ENCODE measurements around the gene RNF7.
"Not testable (repeated sequence)": the region's sequence is repeated elsewhere in the genome, so short reads cannot be mapped to it uniquely, and the experiment has no call there.

RNF7 gene

DNA sequence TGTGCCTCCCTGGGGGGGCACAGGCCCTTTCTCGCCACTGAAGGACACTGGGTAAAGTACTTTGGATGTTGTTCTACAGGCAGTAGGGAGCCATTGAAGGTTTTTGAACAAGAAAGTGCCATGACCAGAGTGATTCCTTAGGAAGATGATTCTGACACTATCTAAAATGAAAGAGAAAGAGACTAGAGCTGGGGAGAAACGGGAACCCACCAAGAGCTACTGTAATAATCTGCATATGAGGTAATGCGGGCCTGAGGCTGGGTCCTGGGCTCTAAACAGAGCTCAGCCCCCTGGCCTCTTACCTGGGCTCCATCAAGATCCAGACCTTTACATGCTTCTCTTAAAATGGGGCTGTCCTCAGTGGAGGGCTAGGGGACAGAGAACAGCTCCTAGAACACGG, 50.1 kb downstream of the RNF7 start:
- H3K27me3 ChIP-seq (replicated peaks in 2 of 5; ENCODE audit: control insufficient read depth in 4 of 5, insufficient read depth in 5 of 5, low read length in 4 of 5) = no peaks in the 10 kb centered on the region
- CTCF ChIA-PET = interaction anchor here (1.0 kb wide), 1 partner anchor 9 kb away, joined by 5 read pairs; no protein-coding TSS in a partner anchor
- DNase-seq = no peak
- no peak overlapping the region for H3K4me3 ChIP-seq (ENCODE audit: control insufficient read depth in 1 of 7, extremely low read depth in 1 of 7, insufficient read depth in 4 of 7, low read depth in 2 of 7, low read length in 6 of 7)
- H3K36me3 ChIP-seq (ENCODE audit: control insufficient read depth in 4 of 4, insufficient read depth in 4 of 4, low read length in 3 of 4) = no peaks in the 10 kb centered on the region
- H3K9me3 ChIP-seq (ENCODE audit: control extremely low read depth in 1 of 5, control insufficient read depth in 4 of 5, insufficient read depth in 2 of 5, low read depth in 1 of 5, low read length in 4 of 5) = no peaks in the 10 kb centered on the region
- H3K4me1 ChIP-seq (ENCODE audit: control extremely low read depth in 1 of 4, control insufficient read depth in 4 of 4, insufficient read depth in 4 of 4, low read length in 3 of 4) = peaks cover 0 to 16% (median 6%) of the 10 kb centered on the region in 4 experiments
- WGBS (ENCODE audit: insufficient coverage) = 93% methylated on average over 4 of the region's 4 CpGs
- POLR2A ChIA-PET = interaction anchor here (0.6 kb wide), 1 partner anchor 11 kb away, joined by 3 read pairs; no protein-coding TSS in a partner anchor
- H3K27ac ChIP-seq (ENCODE audit: insufficient read depth in 1 of 2, low read depth in 1 of 2, low read length in 2 of 2, poor library complexity in 1 of 2, severe bottlenecking in 2 of 2) = no peak overlapping the region

DNA sequence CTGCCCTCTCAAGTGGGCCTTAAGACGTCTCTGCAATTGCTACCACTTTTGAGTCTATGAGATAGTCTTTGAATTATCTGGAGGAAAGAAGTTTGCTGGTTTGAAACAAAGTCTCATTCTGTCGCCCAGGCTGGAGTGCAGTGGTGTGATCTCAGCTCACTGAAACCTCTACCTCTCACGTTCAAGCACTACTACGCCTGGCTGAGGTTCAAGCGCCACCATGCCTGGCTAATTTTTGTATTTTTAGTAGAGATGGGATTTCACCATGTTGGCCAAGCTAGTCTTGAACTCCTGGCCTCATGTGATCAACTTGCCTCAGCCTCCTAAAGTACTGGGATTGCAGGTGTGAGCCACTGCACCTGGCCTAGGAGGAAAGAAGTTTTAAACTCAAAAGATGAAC, 50.7 kb downstream of the RNF7 start:
- H3K4me3 ChIP-seq (ENCODE audit: control insufficient read depth in 1 of 7, extremely low read depth in 1 of 7, insufficient read depth in 4 of 7, low read depth in 2 of 7, low read length in 6 of 7); H3K27me3 ChIP-seq (replicated peaks in 2 of 5; ENCODE audit: control insufficient read depth in 4 of 5, insufficient read depth in 5 of 5, low read length in 4 of 5); H3K9me3 ChIP-seq (ENCODE audit: control extremely low read depth in 1 of 5, control insufficient read depth in 4 of 5, insufficient read depth in 2 of 5, low read depth in 1 of 5, low read length in 4 of 5); H3K27ac ChIP-seq (ENCODE audit: insufficient read depth in 1 of 2, low read depth in 1 of 2, low read length in 2 of 2, poor library complexity in 1 of 2, severe bottlenecking in 2 of 2); H3K36me3 ChIP-seq (ENCODE audit: control insufficient read depth in 4 of 4, insufficient read depth in 4 of 4, low read length in 3 of 4); DNase-seq; POLR2A ChIA-PET: not testable (repeated sequence)
- CTCF ChIA-PET = interaction anchor here (1.0 kb wide), 1 partner anchor 8 kb away, joined by 5 read pairs; no protein-coding TSS in a partner anchor
- H3K4me1 ChIP-seq (ENCODE audit: control extremely low read depth in 1 of 4, control insufficient read depth in 4 of 4, insufficient read depth in 4 of 4, low read length in 3 of 4) = peaks cover 0 to 13% (median 5%) of the 10 kb centered on the region in 4 experiments
- WGBS (ENCODE audit: insufficient coverage) = 96% methylated on average over 4 of the region's 5 CpGs

DNA sequence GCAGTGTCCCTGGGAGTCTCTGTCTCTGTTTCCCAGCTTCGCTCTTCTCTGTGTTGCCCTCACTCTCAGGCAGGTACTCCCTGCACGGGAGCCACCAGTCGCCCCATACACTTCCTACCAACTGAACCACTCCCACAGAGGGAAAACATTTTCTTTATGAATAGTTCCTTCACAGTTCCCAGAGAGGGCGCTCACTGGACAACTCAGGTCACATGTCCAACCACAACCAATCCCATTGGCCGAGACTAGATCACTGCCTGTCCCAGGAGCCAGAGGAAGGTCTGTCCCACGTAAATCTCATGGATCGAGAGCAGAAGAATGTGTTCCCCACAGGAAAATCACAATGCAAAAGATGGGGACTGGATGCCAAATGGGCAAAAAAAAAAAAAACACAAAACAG, 51.2 kb downstream of the RNF7 start:
- H3K36me3 ChIP-seq (ENCODE audit: control insufficient read depth in 4 of 4, insufficient read depth in 4 of 4, low read length in 3 of 4) = no peaks in the 10 kb centered on the region
- CTCF ChIA-PET = no interaction called here
- no peaks in the 10 kb centered on the region for H3K9me3 ChIP-seq (ENCODE audit: control extremely low read depth in 1 of 5, control insufficient read depth in 4 of 5, insufficient read depth in 2 of 5, low read depth in 1 of 5, low read length in 4 of 5)
- no peak overlapping the region for H3K27ac ChIP-seq (ENCODE audit: insufficient read depth in 1 of 2, low read depth in 1 of 2, low read length in 2 of 2, poor library complexity in 1 of 2, severe bottlenecking in 2 of 2)
- H3K4me1 ChIP-seq (ENCODE audit: control extremely low read depth in 1 of 4, control insufficient read depth in 4 of 4, insufficient read depth in 4 of 4, low read length in 3 of 4) = peaks cover 0 to 13% (median 5%) of the 10 kb centered on the region in 4 experiments
- POLR2A ChIA-PET = no interaction called here
- WGBS (ENCODE audit: insufficient coverage) = 95% methylated on average over 7 of the region's 7 CpGs
- peak in 1 of 3 donors; percentile 29 for DNase-seq
- H3K27me3 ChIP-seq (replicated peaks in 2 of 5; ENCODE audit: control insufficient read depth in 4 of 5, insufficient read depth in 5 of 5, low read length in 4 of 5) = no peaks in the 10 kb centered on the region
- no peak overlapping the region for H3K4me3 ChIP-seq (ENCODE audit: control insufficient read depth in 1 of 7, extremely low read depth in 1 of 7, insufficient read depth in 4 of 7, low read depth in 2 of 7, low read length in 6 of 7)

DNA sequence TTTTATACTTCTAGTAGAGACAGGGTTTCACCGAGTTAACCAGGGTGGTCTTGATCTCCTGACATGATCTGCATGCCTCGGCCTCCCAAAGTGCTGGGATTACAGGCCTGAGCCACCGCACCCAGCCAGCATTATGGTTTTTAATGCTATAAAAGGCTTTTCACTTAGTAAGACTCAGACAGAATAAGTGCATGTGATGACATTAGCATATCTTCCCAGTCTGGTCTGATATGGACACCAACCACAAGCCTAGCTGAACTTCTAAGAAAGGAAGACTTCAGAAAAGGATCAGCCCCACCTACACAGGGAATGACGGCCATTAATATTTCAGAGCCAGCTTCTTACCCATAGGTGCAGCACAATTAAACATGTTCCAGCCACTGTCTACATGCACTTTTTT, 52.1 kb downstream of the RNF7 start:
- Histone ChIP-seq H3K27ac (ENCODE audit: insufficient read depth in 1 of 2, low read depth in 1 of 2, low read length in 2 of 2, poor library complexity in 1 of 2, severe bottlenecking in 2 of 2) (no peak overlapping the region), H3K27me3 (replicated peaks in 2 of 5; ENCODE audit: control insufficient read depth in 4 of 5, insufficient read depth in 5 of 5, low read length in 4 of 5) (no peaks in the 10 kb centered on the region), H3K4me1 (ENCODE audit: control extremely low read depth in 1 of 4, control insufficient read depth in 4 of 4, insufficient read depth in 4 of 4, low read length in 3 of 4) (peaks cover 0 to 15% (median 10%) of the 10 kb centered on the region in 4 experiments), H3K4me3 (ENCODE audit: control insufficient read depth in 1 of 7, extremely low read depth in 1 of 7, insufficient read depth in 4 of 7, low read depth in 2 of 7, low read length in 6 of 7) (no peak overlapping the region), H3K36me3 (ENCODE audit: control insufficient read depth in 4 of 4, insufficient read depth in 4 of 4, low read length in 3 of 4) (no peaks in the 10 kb centered on the region), H3K9me3 (ENCODE audit: control extremely low read depth in 1 of 5, control insufficient read depth in 4 of 5, insufficient read depth in 2 of 5, low read depth in 1 of 5, low read length in 4 of 5) (no peaks in the 10 kb centered on the region)
- DNase-seq = no peak
- ChIA-PET CTCF (interaction anchor here (1.0 kb wide), 1 partner anchor 51 kb away, joined by 4 read pairs; no protein-coding TSS in a partner anchor), POLR2A (no interaction called here)
- WGBS (ENCODE audit: insufficient coverage) = 97% methylated on average over 3 of the region's 4 CpGs

DNA sequence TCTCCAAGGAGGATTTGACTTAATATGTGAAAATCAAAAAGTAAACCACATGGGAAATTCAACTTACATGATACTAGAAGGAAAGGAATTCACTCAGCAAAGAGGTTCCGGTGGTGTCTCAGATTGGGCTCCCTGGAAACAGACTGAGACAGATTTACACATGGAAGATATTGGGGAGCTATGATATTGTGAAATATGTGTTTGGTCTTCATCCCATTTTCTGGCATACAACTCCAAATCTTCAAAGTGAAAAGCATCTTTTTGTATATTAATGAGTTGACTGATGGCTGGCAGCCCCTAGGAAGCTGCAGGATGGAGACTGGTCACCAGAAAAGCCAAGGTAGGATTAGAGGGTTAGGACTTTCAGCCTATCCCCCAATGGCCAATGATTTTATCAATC, 54.4 kb downstream of the RNF7 start:
- no peak for DNase-seq
- Histone ChIP-seq H3K9me3 (ENCODE audit: control extremely low read depth in 1 of 5, control insufficient read depth in 4 of 5, insufficient read depth in 2 of 5, low read depth in 1 of 5, low read length in 4 of 5) (no peaks in the 10 kb centered on the region), H3K36me3 (ENCODE audit: control insufficient read depth in 4 of 4, insufficient read depth in 4 of 4, low read length in 3 of 4) (no peaks in the 10 kb centered on the region), H3K4me3 (ENCODE audit: control insufficient read depth in 1 of 7, extremely low read depth in 1 of 7, insufficient read depth in 4 of 7, low read depth in 2 of 7, low read length in 6 of 7) (no peak overlapping the region), H3K27me3 (replicated peaks in 2 of 5; ENCODE audit: control insufficient read depth in 4 of 5, insufficient read depth in 5 of 5, low read length in 4 of 5) (no peaks in the 10 kb centered on the region), H3K4me1 (ENCODE audit: control extremely low read depth in 1 of 4, control insufficient read depth in 4 of 4, insufficient read depth in 4 of 4, low read length in 3 of 4) (peaks cover 4 to 38% (median 33%) of the 10 kb centered on the region in 4 experiments), H3K27ac (ENCODE audit: insufficient read depth in 1 of 2, low read depth in 1 of 2, low read length in 2 of 2, poor library complexity in 1 of 2, severe bottlenecking in 2 of 2) (no peak overlapping the region)
- no CpG with 5 or more reads among the region's 1 CpG for WGBS (ENCODE audit: insufficient coverage)
- CTCF ChIA-PET = interaction anchor here (1.3 to 1.4 kb wide), 2 partner anchors 24 to 54 kb away, joined by 3 to 4 read pairs; partner anchors contain the start of gene RNF7
- POLR2A ChIA-PET = no interaction called here

DNA sequence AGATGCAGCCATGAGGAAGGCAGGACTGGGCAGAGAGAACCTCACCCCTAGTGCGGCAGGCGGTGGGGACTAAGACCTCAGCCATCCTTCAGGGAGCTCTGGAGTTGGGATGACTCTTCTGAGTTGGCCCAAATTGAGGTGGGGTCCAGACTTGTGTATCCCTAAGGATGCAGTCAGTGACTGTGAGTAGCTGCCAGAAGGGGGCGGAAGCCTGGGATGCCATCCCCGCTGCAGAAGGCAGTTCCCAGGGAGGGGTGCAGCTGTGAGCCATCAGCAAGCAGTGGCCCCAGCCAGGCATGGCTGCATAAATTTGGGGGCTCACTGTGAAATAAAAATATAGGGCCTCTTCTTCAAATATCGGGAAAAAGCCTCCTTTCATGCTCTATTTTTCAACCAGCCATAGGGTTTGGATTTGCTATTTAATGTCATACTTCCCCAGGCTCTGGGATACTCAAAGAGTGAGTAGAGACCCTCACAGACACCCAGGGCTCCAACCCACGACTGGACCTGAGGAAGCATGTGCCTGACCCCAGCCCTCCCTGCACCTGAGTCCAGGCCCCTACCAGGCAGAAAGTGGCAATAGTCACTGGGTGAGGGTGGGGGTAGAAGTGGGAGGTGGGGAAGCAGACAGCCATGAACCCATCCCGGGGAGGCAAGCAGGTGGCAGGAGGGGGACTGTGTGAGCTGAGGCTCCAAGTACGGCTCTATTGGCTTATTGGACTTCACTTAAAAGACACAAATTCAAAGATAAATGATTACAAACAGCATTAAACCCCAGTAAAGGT, 55.6 kb downstream of the RNF7 start:
- CTCF ChIA-PET = interaction anchor here (1.3 to 1.4 kb wide), 2 partner anchors 25 to 55 kb away, joined by 3 to 4 read pairs; partner anchors contain the start of gene RNF7
- H3K9me3 ChIP-seq (ENCODE audit: control extremely low read depth in 1 of 5, control insufficient read depth in 4 of 5, insufficient read depth in 2 of 5, low read depth in 1 of 5, low read length in 4 of 5) = no peaks in the 10 kb centered on the region
- no peak for DNase-seq

DNA sequence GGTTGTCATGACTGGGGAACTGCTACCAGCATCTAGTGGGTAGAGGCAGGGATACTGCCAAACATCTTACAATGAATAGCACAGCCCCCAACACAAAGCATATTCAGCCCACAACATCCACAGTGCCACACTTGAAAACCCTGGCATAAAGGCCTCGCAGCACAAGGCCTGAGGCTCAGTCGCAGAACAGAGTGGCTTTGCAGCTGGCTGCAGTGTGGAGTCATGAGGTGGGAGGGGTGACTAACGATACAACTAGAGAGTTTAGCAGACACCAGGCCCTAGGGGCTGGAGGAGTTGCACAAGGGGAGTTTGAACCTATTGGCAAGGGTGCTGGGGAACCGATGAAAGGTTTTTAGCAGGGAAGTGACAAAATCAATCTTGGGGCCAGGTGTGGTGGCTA, 57.2 kb downstream of the RNF7 start:
- Histone ChIP-seq H3K36me3 (ENCODE audit: control insufficient read depth in 4 of 4, insufficient read depth in 4 of 4, low read length in 3 of 4) (no peaks in the 10 kb centered on the region), H3K27me3 (replicated peaks in 2 of 5; ENCODE audit: control insufficient read depth in 4 of 5, insufficient read depth in 5 of 5, low read length in 4 of 5) (no peaks in the 10 kb centered on the region), H3K9me3 (ENCODE audit: control extremely low read depth in 1 of 5, control insufficient read depth in 4 of 5, insufficient read depth in 2 of 5, low read depth in 1 of 5, low read length in 4 of 5) (no peaks in the 10 kb centered on the region), H3K4me1 (ENCODE audit: control extremely low read depth in 1 of 4, control insufficient read depth in 4 of 4, insufficient read depth in 4 of 4, low read length in 3 of 4) (peaks cover 7 to 61% (median 50%) of the 10 kb centered on the region in 4 experiments), H3K4me3 (ENCODE audit: control insufficient read depth in 1 of 7, extremely low read depth in 1 of 7, insufficient read depth in 4 of 7, low read depth in 2 of 7, low read length in 6 of 7) (no peak overlapping the region), H3K27ac (ENCODE audit: insufficient read depth in 1 of 2, low read depth in 1 of 2, low read length in 2 of 2, poor library complexity in 1 of 2, severe bottlenecking in 2 of 2) (no peak overlapping the region)
- CTCF ChIA-PET = interaction anchor here (1.6 to 1.7 kb wide), 2 partner anchors 45 to 49 kb away, joined by 3 to 5 read pairs; no protein-coding TSS in a partner anchor
- DNase-seq = peak in 2 of 3 donors; percentile 29 to 53
- POLR2A ChIA-PET = interaction anchor here (1.1 to 1.5 kb wide), 2 partner anchors 55 to 80 kb away, joined by 4 read pairs; no protein-coding TSS in a partner anchor
- WGBS (ENCODE audit: insufficient coverage) = 77% methylated on average over 4 of the region's 4 CpGs

More for the DNA sequence above, 55.6 kb downstream of the RNF7 start:
- no peak overlapping the region for H3K4me3 ChIP-seq (ENCODE audit: control insufficient read depth in 1 of 7, extremely low read depth in 1 of 7, insufficient read depth in 4 of 7, low read depth in 2 of 7, low read length in 6 of 7)
- no peaks in the 10 kb centered on the region for H3K27me3 ChIP-seq (replicated peaks in 2 of 5; ENCODE audit: control insufficient read depth in 4 of 5, insufficient read depth in 5 of 5, low read length in 4 of 5)
- POLR2A ChIA-PET = interaction anchor here (0.6 kb wide), 1 partner anchor 84 kb away, joined by 3 read pairs; no protein-coding TSS in a partner anchor
- no peaks in the 10 kb centered on the region for H3K36me3 ChIP-seq (ENCODE audit: control insufficient read depth in 4 of 4, insufficient read depth in 4 of 4, low read length in 3 of 4)
- H3K27ac ChIP-seq (ENCODE audit: insufficient read depth in 1 of 2, low read depth in 1 of 2, low read length in 2 of 2, poor library complexity in 1 of 2, severe bottlenecking in 2 of 2) = no peak overlapping the region
- H3K4me1 ChIP-seq (ENCODE audit: control extremely low read depth in 1 of 4, control insufficient read depth in 4 of 4, insufficient read depth in 4 of 4, low read length in 3 of 4) = peaks cover 5 to 50% (median 45%) of the 10 kb centered on the region in 4 experiments
- 100% methylated on average over 5 of the region's 8 CpGs for WGBS (ENCODE audit: insufficient coverage)
